GM19238 (cell line): ENCODE data around the gene NEIL3.

ENCODE experiments used
- DNase-seq: peaks from one replicate; pipeline ENCODE4 v3.0.0; 2011; ENCODE audit warnings: low spot score; ENCODE audit not compliant: insufficient read length

The NEIL3 gene, protein sequence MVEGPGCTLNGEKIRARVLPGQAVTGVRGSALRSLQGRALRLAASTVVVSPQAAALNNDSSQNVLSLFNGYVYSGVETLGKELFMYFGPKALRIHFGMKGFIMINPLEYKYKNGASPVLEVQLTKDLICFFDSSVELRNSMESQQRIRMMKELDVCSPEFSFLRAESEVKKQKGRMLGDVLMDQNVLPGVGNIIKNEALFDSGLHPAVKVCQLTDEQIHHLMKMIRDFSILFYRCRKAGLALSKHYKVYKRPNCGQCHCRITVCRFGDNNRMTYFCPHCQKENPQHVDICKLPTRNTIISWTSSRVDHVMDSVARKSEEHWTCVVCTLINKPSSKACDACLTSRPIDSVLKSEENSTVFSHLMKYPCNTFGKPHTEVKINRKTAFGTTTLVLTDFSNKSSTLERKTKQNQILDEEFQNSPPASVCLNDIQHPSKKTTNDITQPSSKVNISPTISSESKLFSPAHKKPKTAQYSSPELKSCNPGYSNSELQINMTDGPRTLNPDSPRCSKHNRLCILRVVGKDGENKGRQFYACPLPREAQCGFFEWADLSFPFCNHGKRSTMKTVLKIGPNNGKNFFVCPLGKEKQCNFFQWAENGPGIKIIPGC

DNA sequence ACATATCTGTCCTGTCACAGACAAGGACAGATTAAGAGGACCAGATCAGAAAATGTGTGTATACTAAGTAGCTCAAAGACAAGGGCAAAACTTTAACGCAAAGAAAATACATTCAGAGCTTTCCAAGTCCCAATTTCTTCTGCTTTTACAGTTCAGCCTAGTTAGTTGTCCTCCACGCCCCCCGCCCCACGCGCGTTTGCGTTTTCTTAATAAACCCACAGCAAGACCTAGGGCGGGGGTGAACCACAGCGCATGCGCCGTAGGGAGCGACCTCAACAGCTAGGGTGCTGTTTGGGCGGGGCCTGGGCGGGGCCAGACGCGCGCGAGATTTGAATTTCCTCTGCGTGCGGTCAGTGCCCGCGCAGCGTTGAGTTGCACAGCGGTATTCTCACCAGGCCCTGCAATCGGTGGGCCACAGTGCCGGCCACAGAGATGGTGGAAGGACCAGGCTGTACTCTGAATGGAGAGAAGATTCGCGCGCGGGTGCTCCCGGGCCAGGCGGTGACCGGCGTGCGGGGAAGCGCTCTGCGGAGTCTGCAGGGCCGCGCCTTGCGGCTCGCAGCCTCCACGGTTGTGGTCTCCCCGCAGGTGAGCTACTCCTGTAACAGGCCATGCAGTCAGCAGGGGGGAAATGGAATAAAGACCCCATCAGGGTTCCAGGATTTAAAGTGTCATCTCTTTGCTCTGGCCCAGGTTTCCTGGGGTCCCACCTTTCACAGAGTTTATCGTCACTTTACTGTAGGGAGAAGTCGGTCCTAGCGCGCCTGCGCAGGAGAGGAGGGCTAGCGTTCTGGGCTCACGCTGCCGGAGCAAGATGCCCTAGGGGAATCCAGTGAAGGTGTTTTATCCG lies at the start of gene NEIL3:
NEIL3 (plus strand) TSS at position 353 of the 850 bp plus-strand sequence; CDS start at position 433, 80 bp downstream.
- peak; percentile 66 for DNase-seq

DNA sequence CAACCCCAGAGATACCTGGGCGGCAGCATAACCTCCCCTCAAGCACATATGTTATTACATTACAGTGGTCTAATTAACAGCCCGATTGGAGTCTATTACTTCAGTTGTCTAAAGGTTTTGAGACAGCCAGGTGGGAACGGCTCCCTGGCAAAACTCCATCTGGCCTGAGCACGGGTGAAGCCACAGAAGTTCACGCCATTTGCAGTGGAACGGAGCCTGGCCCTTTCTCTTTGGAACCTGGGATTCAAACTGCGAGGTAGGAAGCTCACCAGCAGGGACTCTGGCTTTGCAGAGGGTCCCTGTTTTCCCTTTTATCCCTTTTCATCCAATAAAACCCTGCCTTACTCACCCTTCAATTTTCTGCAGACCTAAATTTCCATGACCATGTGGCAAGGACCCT lies 45.9 kb upstream of the NEIL3 start:
- no peak for DNase-seq

DNA sequence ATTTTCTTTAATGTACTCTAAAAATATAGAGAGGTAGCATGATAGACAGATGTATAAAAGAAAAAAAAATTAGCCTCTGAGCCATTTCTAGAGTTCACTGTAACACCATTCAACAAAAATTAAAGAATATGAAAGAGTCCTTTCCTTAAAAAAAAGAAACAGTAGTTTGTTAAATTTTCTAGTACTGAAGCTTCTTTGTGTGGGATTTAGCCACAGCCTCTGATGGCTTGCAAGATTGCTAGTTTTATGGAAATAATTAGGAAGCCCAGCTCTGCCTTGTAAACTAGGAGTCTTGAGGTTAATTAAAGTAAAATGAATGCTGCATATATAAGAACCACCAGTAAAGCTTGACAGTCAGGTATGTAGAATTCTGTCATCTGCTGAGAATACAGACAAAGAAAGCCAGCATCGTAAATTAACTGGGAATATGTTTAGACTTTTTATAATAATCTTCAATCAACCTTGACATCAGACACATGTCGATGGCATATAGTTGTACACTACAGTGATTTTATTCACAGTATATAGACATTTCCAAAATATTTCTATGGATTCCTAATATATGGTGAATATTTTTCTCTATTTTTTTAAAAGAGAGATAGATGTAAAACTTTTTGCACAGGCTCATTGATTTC lies 44.8 kb upstream of the NEIL3 start:
- DNase-seq = no peak

DNA sequence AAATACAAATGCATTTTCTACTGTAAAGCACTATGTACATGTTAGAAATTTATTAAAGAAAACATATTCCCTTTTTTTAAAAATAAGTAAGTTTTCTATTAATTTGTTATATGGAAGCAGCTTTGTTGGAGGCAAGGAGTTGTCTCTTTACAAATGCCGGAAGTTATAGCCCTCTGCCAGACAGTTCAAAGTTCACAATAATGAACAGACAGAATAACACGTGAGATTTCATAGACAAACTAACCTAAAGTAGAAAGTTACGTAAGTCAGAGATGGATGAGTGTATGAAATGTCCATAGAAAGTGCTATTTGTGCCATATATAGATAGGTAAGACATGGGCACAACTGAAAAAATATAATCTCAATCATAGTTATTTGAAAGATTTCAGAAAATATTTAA lies 43.9 kb upstream of the NEIL3 start:
- no peak for DNase-seq

DNA sequence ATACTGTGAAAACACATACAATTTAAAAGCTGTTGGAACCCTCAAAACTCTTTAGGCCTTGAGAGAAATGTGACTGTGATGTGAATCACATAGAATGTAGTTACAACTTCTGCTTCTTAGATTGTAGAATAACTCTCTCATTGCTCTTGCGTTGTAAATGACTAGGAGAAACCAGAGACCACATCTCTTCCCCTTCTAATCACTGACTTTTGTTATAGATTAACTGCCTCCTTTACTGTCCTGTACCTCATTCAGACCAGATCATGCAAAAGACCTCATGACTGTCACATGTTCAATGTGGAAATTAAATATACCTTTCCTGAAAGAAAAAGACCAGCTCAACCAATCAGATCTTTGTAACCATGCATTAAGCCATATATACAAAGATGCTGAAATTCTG lies 43.2 kb upstream of the NEIL3 start:
- no peak for DNase-seq

DNA sequence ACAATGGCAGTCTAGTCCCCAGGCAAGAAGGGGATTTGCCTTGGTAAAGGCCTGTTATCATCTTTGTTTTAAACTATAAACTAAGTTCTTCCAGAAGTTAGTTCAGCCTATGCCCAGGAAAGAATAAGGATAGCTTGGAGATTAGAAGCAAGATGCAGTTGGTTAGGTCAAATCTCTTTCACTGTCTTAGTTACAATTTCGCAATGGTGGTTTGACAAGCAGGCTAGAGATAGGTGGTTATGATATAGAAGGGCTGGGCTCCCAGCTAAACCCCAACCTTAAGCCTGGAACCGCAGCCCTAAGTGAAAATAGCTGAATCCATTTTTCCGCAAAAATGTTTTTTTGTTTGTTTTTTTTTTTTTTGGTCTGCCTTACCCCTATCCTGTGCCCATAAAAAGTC lies 41.8 kb upstream of the NEIL3 start:
- no peak for DNase-seq

DNA sequence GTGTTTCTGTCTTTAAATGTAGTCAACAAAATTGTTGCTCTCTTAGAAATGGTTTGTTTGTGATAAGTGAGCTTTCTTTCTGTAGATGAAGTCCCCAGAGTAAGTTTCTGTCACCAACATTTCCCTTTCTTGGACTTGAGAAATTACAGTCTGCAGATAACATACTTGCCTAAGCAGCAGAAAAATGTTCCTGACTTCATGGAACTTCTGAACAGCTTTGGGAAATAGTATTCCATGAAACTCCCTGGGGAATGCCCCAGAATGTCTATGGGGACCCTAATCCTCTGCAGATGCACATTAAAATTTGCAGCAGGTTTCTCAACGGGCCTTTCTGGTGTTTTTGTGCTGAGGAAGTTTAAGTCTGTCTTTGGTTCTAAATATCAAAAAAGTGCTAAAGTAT lies 38.6 kb upstream of the NEIL3 start:
- DNase-seq = no peak

DNA sequence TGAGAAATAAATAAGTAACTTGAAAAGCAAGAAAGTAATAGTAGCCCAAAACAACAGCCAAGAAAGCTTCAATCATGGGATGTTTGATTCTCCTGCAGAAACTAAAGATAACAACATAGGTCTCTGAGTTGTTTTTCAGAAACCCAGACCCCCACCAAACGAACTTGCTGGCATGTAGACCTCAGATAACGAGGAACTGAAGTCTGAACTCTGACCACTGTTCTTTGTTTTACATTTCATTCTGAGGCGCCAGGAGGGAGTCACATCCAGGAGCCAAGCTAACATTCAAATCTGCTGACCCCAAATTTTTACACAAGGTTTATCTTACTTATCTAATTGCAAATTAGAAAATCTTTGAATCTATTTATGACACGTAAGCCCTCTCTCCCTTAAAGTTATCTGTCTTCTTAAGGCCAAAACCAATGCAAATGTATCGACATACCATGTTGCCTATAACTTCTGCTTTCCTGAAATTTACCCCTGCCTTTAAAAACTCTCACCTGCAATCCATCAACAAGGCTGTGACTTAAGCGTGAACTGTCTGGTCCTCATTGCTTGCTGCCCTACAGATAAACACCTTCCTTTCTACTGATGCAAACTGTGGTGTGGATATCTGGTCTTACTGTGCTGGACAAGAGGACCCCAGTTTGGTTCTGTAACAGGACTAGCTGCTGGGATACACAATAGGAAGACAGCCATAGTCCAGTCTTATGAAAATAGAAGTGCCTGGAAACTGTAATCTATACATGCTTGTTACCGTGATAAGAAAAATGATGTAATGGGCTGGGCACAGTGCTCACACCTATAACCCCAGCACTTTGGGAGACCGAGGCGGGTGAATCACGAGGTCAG lies 37.5 kb upstream of the NEIL3 start:
- DNase-seq = no peak

DNA sequence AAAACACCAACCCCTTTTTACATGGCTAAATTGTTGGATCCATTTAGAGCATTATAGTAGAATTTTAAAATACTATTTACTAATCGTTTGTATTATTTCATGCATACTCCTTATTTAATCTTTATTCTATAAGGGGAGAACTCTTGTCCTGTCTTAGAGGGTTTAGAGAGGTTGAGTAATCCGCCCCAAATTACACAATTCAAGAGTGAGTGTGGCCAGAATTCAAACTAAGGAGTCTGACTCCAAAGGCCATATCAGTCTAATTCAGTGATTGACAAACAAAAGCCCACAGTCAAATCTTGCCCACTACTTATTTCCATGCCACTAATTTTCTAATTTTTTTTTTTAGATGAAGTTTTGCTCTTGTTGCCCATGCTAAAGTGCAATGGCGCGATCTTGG lies 33.7 kb upstream of the NEIL3 start:
- DNase-seq = no peak

DNA sequence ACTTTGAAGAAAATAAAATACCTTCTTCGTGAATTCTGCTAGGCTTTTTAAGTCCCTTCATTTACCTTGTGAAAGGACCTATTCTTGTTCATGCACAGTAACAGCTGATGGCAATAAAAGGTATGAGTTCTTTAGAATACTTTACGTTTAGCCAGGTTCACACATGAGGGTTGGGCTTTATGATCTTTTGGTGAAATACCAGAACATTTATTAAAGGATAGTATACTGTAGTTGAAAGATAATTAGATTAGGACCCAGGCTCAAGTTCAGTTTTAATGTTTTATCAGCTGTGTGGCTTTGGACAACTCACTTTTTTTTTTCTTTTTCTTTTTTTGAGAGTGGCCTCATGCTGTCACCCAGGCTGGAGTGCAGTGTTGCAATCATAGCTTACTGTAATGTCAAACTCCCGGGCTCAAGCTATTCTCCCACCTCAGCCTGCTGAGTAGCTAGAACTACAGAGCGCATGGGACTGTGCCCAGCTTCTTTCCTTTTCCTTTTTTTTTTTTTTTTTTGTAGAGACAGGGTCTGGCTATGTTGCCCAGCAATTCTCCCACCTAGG lies 28.2 kb upstream of the NEIL3 start:
- no peak for DNase-seq

DNA sequence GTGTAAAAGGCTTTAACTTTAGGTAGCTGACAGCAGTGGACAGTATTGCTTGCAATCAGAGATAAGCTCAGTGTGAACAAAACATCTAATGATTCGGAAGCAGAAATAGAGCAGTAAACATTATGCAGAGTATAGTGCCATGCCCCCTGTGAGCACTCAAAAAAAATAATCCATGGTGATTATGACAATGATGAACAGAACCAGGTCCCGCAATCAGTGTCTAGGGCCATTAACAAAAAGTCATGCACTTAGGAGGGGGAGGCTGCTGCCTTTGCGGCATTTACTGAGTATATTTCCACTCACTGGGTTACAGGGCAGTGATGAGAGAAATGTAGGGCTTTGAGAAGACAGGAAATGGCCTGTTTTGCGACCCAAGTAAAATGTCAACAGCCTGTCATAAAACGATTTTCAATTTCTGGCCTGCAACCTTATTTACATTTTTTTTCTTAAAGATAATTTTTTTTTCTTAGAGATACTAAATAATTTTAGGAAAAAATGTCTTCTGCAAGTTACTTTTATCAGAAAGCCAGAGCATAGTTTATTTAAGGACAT lies 27.3 kb upstream of the NEIL3 start:
- no peak for DNase-seq

DNA sequence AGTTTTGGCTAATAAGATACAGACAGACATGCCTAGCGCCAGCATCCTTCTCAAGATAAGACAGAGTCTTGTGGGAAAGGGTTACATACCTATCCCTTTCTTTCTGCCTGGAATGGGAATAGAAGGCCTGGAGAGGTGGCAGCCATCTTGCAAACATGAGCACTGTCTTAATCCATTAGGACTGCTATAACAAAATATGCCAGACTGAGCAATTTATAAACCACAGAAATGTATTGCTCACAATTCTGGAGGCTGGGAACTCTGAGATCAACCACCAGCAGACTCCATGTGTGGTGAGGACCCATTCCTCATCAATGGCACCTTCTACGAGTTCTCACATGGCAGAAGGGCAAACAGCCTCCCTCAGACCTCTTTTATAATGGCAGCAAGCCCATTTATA lies 26.5 kb upstream of the NEIL3 start:
- DNase-seq = no peak

DNA sequence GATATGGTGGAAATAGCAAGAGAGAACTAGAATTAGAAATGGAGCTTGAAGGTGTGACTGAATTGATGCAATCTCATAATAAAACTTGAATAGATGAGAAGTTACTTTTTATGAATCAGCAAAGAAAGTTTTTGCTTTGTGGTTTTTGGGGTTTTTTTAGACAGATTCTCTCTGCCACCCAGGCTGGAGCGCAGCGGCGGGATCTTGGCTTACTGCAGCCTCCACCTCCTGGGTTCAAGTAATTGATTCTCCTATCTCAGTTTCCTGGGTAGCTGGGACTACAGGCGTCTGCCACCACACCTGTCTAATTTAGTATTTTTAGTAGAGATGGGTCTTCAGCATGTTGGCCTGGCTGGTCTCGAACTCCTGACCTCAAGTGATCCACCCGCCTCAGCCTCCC lies 23.7 kb upstream of the NEIL3 start:
- DNase-seq = no peak

DNA sequence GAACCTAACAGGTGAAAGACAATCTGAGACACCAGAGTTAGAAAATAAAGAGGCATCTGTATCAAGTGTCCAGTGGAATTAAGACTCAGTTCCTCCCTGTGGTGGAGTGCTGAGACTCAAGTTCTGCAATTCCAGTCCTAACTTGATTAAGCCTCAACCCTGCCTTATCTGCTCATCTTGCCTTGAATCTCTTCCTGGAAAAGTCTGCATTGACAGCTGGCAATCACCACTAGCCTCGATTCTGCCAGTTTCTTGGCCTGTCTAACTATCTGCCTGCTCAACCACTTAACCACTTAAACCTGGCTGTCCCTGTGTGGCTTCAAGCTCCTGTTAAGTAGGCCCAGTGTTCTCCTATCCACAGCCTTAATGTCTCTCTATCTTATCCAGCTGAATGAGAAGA lies 22.4 kb upstream of the NEIL3 start:
- no peak for DNase-seq

DNA sequence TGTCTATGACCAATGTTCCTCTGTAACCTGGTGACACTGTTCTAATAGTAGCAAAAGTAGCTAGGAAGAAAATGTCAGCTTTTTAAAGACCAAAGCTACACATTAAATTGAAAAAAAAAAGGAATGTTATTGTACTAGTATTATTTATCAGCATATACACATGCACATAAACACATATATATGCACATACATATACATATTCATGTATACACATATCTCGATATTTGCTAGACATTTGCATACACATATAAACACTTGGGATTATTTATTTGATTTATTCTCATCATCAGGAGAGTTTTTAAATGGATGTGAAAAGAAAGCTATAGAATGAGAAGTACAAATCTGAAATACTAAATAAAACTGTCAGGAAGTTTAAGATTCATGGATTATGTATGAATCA lies 21.3 kb upstream of the NEIL3 start:
- no peak for DNase-seq

DNA sequence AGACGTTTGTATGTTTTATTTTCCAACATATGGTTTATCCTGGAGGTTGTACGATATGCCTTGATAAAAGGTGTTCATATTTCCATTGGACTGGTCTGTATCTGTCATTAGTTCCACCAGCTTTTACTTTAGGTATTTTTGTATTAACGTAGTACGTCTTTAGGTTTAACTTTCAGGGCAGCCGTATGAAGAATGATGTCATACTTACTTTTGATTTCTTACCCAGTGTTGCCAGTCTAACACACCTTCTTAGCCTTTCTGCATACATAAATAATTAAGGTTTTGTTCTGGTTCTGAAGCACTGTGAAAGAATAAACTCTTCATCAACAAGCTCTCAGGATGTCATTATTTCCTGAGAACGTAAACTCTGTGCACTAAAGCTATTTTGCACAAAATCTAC lies 18.9 kb upstream of the NEIL3 start:
- no peak for DNase-seq

DNA sequence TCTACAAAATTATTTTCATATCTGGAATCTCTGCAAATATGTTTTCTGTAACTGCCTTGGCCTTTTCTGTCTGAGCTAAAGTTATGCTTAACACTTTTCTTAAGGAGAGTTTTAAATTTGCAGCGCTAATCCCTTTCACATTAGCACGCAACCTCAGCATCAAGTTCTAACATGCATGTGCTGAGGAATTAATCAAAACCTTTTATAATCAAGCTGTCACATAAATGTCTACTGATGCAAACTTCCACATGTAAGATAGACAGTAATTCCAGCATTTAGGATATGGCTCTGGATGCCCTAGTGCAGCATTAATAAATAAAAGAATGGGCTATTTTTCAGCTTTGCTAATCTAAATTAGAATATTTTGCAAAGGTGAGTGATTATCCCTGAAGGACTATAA lies 17.5 kb upstream of the NEIL3 start:
- no peak for DNase-seq

DNA sequence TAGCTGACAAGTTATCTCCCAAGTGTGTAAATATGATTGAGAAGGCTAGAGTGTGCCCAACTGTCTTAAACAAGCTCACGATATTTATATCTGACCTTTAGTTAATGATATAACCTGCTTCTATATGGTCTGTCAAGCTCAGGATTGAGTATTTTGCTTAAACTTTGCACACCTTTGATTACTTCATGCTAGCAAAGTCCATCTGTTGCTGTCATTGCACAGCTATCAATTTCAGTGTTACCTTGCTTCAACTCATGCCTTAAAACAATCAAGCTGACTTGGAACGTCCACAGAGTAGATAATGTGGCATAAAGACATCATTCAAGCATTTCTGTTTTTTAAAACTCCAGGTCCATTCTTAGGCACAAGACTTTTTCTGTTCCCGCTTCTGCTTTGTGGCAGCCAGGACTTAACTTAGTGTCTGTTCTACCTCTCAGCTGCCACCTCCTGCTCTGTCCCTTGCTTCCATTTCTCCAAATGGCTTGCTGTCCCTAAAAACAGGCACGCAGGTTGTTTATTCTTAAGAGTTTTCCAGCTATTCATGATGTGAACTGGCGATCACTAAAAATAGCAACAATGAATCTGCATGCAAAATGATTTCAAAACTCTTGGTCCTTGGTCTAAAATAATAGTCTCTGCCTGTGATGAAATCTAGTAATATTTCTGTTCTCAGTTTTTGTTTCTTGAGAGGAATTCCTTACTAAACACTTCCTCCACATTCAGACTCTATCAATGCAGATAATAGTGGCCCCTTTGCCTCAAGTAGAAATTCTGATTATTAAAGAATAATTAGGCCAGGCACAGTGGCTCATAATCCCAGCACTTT lies 16.3 kb upstream of the NEIL3 start:
- DNase-seq = no peak

DNA sequence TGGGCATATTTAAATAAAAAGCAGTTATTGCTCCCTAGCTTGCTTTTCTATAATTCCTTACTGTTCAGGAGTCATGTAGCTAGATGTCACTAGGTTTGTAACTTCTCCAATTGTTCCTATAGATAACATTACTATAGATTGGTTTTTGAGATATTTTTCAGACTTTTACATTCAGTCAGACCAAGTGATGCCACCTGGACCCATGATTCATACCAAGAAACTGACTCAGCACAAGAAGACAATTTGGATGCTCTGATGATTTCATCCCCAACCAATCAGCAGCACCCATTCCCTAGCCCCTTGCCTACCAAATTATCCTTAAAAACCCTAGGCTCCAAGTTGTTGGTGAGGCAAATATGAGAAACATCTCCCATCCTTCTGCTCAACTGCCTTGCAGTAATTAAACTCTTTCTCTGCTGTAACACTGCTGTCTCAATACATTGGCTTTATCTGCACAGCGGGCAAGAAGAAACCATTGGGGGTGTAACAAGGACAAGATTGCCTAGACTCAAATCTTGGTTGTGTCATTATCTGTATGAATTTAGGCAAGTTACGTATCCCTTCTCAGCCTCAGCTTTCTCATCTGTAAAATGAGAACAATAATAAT lies 11.8 kb upstream of the NEIL3 start:
- no peak for DNase-seq
